ENCODE data around the gene SNN.

DNA sequence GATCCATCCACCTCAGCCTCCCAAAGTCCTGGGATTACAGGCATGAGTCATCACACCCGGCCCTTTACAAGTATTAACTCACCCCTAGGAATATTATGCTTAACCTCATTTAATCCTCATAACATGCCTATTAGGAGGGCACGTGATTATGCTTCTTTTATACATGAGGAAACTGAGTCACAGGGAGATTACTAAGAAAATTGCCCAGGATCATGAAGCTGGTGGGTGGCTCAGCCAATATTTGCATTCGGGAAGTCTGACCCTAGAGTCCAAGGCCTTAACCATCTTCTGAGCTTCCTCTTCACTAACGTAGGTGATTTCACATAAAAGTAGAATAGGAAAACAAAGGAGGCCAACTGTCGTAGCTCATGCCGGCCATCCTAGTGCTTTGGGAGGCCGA is 19.0 kb upstream of the SNN start:
- no peak for TF ChIP-seq CHD1 (IDR thresholded peaks at IDR 0.05; ENCODE audit: low read depth, low read length)
- TF ChIP-seq, protein P1, sequence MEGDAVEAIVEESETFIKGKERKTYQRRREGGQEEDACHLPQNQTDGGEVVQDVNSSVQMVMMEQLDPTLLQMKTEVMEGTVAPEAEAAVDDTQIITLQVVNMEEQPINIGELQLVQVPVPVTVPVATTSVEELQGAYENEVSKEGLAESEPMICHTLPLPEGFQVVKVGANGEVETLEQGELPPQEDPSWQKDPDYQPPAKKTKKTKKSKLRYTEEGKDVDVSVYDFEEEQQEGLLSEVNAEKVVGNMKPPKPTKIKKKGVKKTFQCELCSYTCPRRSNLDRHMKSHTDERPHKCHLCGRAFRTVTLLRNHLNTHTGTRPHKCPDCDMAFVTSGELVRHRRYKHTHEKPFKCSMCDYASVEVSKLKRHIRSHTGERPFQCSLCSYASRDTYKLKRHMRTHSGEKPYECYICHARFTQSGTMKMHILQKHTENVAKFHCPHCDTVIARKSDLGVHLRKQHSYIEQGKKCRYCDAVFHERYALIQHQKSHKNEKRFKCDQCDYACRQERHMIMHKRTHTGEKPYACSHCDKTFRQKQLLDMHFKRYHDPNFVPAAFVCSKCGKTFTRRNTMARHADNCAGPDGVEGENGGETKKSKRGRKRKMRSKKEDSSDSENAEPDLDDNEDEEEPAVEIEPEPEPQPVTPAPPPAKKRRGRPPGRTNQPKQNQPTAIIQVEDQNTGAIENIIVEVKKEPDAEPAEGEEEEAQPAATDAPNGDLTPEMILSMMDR (conservative IDR thresholded peaks at IDR 0.05; ENCODE audit: low read depth, low read length): no peak
- no peak for TF ChIP-seq POLR2A (IDR thresholded peaks at IDR 0.05; ENCODE audit: low read depth, low read length)
- TF ChIP-seq MAFK (IDR thresholded peaks at IDR 0.05; ENCODE audit: low read depth, low read length): no peak
